Frontal cortex (tissue), 4 donors: Measurements from ENCODE around the gene ABHD11. TPM values are rescaled to one million over a fixed set of nuclear protein-coding genes. Genes with fewer than 3 reads are reported as not detected.
"Not testable (repeated sequence)": the region's sequence is repeated elsewhere in the genome, so short reads cannot be mapped to it uniquely, and the experiment has no call there.

Experiments
- DNase-seq, 2 donors: peaks; one replicate each; pipeline ENCODE4 v3.0.0; 2012; ENCODE audit warnings: low spot score in 2 of 2
- FAIRE-seq: peaks from 2 replicates; lab custom pipeline; 2012; peaks lifted over from hg19 to GRCh38; lab: Jason Lieb, UNC
- total RNA-seq: library from RNA; depleted of rRNA; stranded (reverse); fragments of >200 nt; gene quantifications from one replicate; pipeline ENCODE4 v1.2.3, GENCODE V29; 2014
- donor health status: control.
- donor health status: control.
- donor health status: control.

Gene ABHD11, protein sequence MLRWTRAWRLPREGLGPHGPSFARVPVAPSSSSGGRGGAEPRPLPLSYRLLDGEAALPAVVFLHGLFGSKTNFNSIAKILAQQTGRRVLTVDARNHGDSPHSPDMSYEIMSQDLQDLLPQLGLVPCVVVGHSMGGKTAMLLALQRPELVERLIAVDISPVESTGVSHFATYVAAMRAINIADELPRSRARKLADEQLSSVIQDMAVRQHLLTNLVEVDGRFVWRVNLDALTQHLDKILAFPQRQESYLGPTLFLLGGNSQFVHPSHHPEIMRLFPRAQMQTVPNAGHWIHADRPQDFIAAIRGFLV
- total RNA-seq, result 5.7 TPM

- DNase-seq, result peak; percentile 99
- FAIRE-seq, result no peak
These were observed at the start of gene ABHD11 for GRCh38 chr7:73738612-73739386. TSS of gene ABHD11 (minus strand) at chr7:73738802. CDS start at chr7:73738770, 32 bp downstream.

GRCh38 chr7:73787786-73788048 is 49.1 kb upstream of the ABHD11 start:
- DNase-seq, FAIRE-seq: not testable (repeated sequence)

- FAIRE-seq (no peak), DNase-seq (no peak)
These were observed 48.0 kb upstream of the ABHD11 start for GRCh38 chr7:73786588-73786987.

GRCh38 chr7:73779517-73779916 is 40.9 kb upstream of the ABHD11 start:
- no peak for FAIRE-seq
- DNase-seq, result no peak

- no peak for FAIRE-seq
These were observed 40.3 kb upstream of the ABHD11 start for GRCh38 chr7:73778801-73779389.

GRCh38 chr7:73774923-73775322 is 36.3 kb upstream of the ABHD11 start:
- FAIRE-seq, result no peak
- DNase-seq, result no peak

More at GRCh38 chr7:73778801-73779389, 40.3 kb upstream of the ABHD11 start:
- DNase-seq, result no peak

GRCh38 chr7:73773700-73774517 is 35.3 kb upstream of the ABHD11 start:
- DNase-seq (no peak), FAIRE-seq (no peak)

DNA sequence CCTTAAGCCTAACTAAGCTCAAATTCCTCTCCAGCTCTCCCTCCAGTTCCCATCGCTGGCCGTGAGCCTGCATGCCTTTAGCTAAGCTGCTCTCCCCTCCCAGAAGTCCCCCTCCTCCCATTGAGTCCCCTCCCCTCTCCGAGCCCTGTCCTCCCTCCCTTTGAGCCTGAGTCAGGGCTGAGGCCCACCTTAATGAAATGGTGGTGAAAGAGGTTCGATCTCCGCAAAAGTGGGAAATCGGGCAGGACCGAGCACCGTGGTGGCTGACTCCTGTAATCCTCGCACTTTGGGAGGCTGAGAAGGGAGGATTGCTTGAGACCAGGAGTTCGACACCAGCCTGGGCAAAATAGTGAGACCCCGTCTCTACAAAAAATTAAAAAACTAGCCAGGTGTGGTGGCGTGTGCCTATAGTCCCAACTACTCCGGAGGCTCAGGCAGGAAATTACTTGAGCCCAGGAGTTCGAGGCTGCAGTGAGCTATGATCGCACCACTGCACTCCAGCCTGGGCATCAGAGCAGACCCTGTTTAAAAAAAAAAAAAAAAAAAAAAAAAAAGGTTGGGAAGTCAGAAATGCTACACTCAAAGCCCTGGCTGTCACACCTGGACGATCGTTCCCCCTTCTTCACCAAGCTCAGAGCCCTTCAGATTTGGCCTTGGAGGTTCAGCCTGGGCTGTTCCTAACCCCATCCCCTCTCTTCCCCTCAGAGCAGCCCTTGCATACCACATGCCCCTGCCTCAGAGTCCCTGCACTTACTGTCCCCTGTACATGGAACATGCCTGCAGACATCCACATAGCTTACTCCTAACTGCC is 32.5 kb upstream of the ABHD11 start:
- FAIRE-seq, result no peak
- no peak for DNase-seq

- FAIRE-seq (no peak), DNase-seq (no peak)
These were observed 31.6 kb upstream of the ABHD11 start, which contains the start of gene CLDN3 for GRCh38 chr7:73770002-73770859. TSS of gene CLDN3 (minus strand) at chr7:73770270. CDS start at chr7:73770049, 221 bp downstream.

- DNase-seq, result no peak
These were observed 30.9 kb upstream of the ABHD11 start for GRCh38 chr7:73769481-73770001.

GRCh38 chr7:73768641-73769480 is 30.3 kb upstream of the ABHD11 start:
- DNase-seq, result no peak
- no peak for FAIRE-seq

More at GRCh38 chr7:73769481-73770001, 30.9 kb upstream of the ABHD11 start:
- FAIRE-seq, result no peak

DNA sequence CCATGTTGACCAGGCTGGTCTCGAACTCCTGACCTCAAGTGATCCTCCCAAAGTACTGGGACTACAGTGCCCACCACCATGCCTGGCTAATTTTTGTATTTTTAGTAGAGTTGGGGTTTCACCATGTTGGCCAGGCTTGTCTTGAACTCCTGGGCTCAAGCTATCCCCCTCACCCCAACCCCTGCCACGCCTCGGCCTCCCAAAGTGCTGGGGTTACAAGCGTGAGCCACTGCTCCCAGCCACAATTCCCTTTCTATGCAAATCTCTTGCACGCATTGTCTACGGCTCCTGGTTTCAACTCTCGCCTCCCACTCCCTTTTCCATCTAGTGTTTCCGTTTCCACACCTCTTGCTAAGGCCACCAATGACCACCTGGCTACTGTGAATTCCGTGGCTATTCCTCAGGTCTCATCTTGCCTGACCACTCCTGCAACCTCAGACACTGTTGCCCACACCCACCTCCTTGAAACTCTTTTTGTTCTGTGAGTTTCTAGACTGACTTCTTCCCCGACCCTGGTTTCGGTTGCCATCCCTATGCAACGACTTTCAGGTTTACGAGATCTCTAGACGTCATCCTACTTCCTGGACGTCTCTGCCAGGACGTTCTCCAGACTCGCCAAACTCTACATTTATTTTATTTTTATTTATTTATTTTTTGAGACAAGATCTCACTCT is 28.1 kb upstream of the ABHD11 start:
- DNase-seq (no peak), FAIRE-seq (no peak)

GRCh38 chr7:73762659-73762999 is 24.0 kb upstream of the ABHD11 start:
- no peak for FAIRE-seq
- DNase-seq, result no peak

- no peak for FAIRE-seq
- no peak for DNase-seq
These were observed 23.5 kb upstream of the ABHD11 start for GRCh38 chr7:73761854-73762658.

- no peak for FAIRE-seq
- DNase-seq, result no peak
These were observed 20.1 kb upstream of the ABHD11 start for GRCh38 chr7:73758581-73759138.
